Vagina (tissue), 2 donors: ENCODE data around the gene CTPS2. TPM values are rescaled to one million over a fixed set of nuclear protein-coding genes. Genes with fewer than 3 reads are reported as not detected.
"Not testable (repeated sequence)": the region's sequence is repeated elsewhere in the genome, so short reads cannot be mapped to it uniquely, and the experiment has no call there.

ENCODE experiments used
- DNase-seq, 2 donors: peaks; one replicate each; pipeline ENCODE4 v3.0.0-alpha.2; 2017; ENCODE audit errors: extremely low spot score in 2 of 2
- H3K27ac ChIP-seq: fragments of 200-600 bp; sonication (generic); one replicate; pipeline ENCODE4 v1.5.1; 2019
- H3K27me3 ChIP-seq: fragments of 200-600 bp; sonication (generic); one replicate; pipeline ENCODE4 v1.5.1; 2019
- H3K36me3 ChIP-seq, 2 donors: fragments of 200-600 bp; sonication (generic); one replicate each; pipeline ENCODE4 v1.5.1; 2017 to 2019
- H3K4me1 ChIP-seq: fragments of 200-600 bp; sonication (generic); one replicate; pipeline ENCODE4 v1.5.1; 2019
- H3K4me3 ChIP-seq, 2 donors: fragments of 200-600 bp; sonication (generic); 1 replicate in 1 of 2; 2 replicates in 1 of 2; pipeline ENCODE4 v1.5.1; 2016 to 2019
- H3K9me3 ChIP-seq: fragments of 200-600 bp; sonication (generic); one replicate; pipeline ENCODE4 v1.5.1; 2019
- CTCF ChIP-seq, 3 experiments: fragments of 450-650 bp in 2 of 3; fragments of 200-600 bp in 1 of 3; sonication (generic) in 1 of 3; IDR thresholded peaks; one replicate each; pipeline ENCODE4 v1.5.1; 2017 to 2019; ENCODE audit warnings: antibody characterized with exemption in 3 of 3, mild to moderate bottlenecking in 2 of 3, moderate library complexity in 2 of 3
- POLR2A ChIP-seq, 2 donors: fragments of 450-650 bp; IDR thresholded peaks; one replicate each; pipeline ENCODE4 v1.6.1; 2017; ENCODE audit warnings: antibody characterized with exemption in 2 of 2, mild to moderate bottlenecking in 2 of 2, moderate library complexity in 2 of 2
- POLR2AphosphoS5 ChIP-seq, 2 donors: sonication (generic); formaldehyde crosslinking; IDR thresholded peaks; one replicate each; pipeline ENCODE4 v1.9.0; 2017; ENCODE audit warnings: antibody characterized with exemption in 2 of 2, mild to moderate bottlenecking in 2 of 2, low read depth in 1 of 2; ENCODE audit not compliant: insufficient read depth in 1 of 2
- intact Hi-C: fragments of 100-400 bp; cut with DNase I; formaldehyde crosslinking; loops from one replicate; pipeline ENCODE4 v1.15.1; 2023
- total RNA-seq: library from RNA; depleted of rRNA; stranded (reverse); fragments of >200 nt; gene quantifications from one replicate; pipeline ENCODE4 v1.2.3, GENCODE V29; 2016

The CTPS2 gene
- total RNA-seq, 1 donor from 2014 or later = 20.4 TPM

DNA sequence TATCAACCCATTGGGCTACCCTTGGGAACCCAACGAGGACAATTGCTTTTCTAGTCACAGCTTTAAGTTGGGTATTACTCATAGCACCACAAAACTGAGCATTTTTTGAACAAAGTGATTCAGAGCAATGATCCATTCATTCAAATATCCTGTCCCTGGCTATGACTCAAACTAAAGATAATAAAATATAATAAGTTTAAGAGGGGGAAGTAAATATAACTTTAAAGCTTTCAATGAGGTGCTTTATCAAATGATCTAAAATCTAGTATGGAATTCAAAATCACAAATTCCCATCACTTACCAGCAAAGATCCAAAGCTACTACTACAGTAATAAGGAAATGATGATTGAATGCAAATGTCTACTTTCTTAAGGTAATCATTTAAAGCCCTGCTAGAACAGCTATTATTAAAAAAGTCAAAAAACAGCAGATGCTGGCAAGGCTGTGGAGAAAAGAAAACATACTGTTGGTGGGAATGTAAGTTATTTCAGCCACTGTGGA is 102.3 kb downstream of the CTPS2 start:
- Histone ChIP-seq H3K4me3 (no peak overlapping the region), H3K27ac (no peak overlapping the region), H3K9me3 (no peaks in the 10 kb centered on the region), H3K36me3 (no peaks in the 10 kb centered on the region), H3K27me3 (no peaks in the 10 kb centered on the region), H3K4me1 (no peaks in the 10 kb centered on the region)
- TF ChIP-seq CTCF (IDR thresholded peaks at IDR 0.05) (no peak), POLR2AphosphoS5 (IDR thresholded peaks at IDR 0.05; ENCODE audit: insufficient read depth in 1 of 2, low read depth in 1 of 2) (no peak), POLR2A (IDR thresholded peaks at IDR 0.05) (no peak)
- DNase-seq = no peak
- intact Hi-C loops = no loop called here

- Histone ChIP-seq H3K27ac (no peak overlapping the region), H3K36me3 (no peaks in the 10 kb centered on the region)
- intact Hi-C loops = no loop called here
Measured at GRCh38 chrX:16606142-16606720, 106.2 kb downstream of the CTPS2 start.

GRCh38 chrX:16604337-16604736 is 108.1 kb downstream of the CTPS2 start:
- H3K27me3 ChIP-seq = no peaks in the 10 kb centered on the region
- no peaks in the 10 kb centered on the region for H3K9me3 ChIP-seq
- no peak overlapping the region for H3K4me3 ChIP-seq
- H3K36me3 ChIP-seq = no peaks in the 10 kb centered on the region
- intact Hi-C loops = no loop called here
- H3K27ac ChIP-seq = no peak overlapping the region
- TF ChIP-seq CTCF (IDR thresholded peaks at IDR 0.05) = no peak
- TF ChIP-seq POLR2A (IDR thresholded peaks at IDR 0.05) = no peak
- TF ChIP-seq POLR2AphosphoS5 (IDR thresholded peaks at IDR 0.05; ENCODE audit: insufficient read depth in 1 of 2, low read depth in 1 of 2) = no peak
- DNase-seq = no peak
- H3K4me1 ChIP-seq = no peaks in the 10 kb centered on the region

More at GRCh38 chrX:16606142-16606720, 106.2 kb downstream of the CTPS2 start:
- no peak for DNase-seq
- TF ChIP-seq CTCF (IDR thresholded peaks at IDR 0.05) (no peak), POLR2AphosphoS5 (IDR thresholded peaks at IDR 0.05; ENCODE audit: insufficient read depth in 1 of 2, low read depth in 1 of 2) (no peak), POLR2A (IDR thresholded peaks at IDR 0.05) (no peak)
- Histone ChIP-seq H3K4me3 (no peak overlapping the region), H3K9me3 (no peaks in the 10 kb centered on the region), H3K4me1 (no peaks in the 10 kb centered on the region), H3K27me3 (no peaks in the 10 kb centered on the region)

GRCh38 chrX:16603822-16604221 is 108.6 kb downstream of the CTPS2 start:
- Histone ChIP-seq H3K27me3 (no peaks in the 10 kb centered on the region), H3K36me3 (no peaks in the 10 kb centered on the region)
- DNase-seq = peak in 1 of 2 donors; percentile 0

GRCh38 chrX:16603235-16603634 is 109.2 kb downstream of the CTPS2 start:
- H3K27me3 ChIP-seq, H3K4me1 ChIP-seq, H3K4me3 ChIP-seq, intact Hi-C loops, H3K36me3 ChIP-seq, H3K9me3 ChIP-seq, H3K27ac ChIP-seq, DNase-seq: not testable (repeated sequence)

More at GRCh38 chrX:16603822-16604221, 108.6 kb downstream of the CTPS2 start:
- H3K4me3 ChIP-seq = no peak overlapping the region
- intact Hi-C loops = no loop called here
- H3K27ac ChIP-seq = no peak overlapping the region
- no peaks in the 10 kb centered on the region for H3K4me1 ChIP-seq
- H3K9me3 ChIP-seq = no peaks in the 10 kb centered on the region
- no peak for TF ChIP-seq CTCF (IDR thresholded peaks at IDR 0.05)
